ENCODE results near the gene FAF1.

Gene FAF1

DNA sequence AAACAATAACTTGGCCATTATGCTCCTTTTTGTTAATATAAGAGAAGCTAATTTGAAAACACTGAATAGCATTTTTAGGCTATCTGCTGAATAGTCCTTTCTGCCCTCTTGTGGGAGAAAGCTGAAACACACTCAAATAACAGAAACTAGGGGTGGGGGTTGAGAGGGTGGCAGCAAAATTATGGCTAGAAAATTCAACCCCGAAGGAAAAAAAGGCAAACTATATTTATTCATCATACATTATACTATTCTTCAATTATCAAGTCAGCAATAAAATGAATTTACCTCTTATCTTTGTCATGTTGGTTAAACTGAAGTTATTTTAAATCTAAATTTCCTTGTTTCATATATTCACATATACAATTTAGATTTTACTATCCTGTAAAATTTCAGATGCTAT is 255.9 kb downstream of the FAF1 start:
- DNase-seq (ENCODE audit: low spot score) = peak; percentile 41
- TF ChIP-seq, protein P1, sequence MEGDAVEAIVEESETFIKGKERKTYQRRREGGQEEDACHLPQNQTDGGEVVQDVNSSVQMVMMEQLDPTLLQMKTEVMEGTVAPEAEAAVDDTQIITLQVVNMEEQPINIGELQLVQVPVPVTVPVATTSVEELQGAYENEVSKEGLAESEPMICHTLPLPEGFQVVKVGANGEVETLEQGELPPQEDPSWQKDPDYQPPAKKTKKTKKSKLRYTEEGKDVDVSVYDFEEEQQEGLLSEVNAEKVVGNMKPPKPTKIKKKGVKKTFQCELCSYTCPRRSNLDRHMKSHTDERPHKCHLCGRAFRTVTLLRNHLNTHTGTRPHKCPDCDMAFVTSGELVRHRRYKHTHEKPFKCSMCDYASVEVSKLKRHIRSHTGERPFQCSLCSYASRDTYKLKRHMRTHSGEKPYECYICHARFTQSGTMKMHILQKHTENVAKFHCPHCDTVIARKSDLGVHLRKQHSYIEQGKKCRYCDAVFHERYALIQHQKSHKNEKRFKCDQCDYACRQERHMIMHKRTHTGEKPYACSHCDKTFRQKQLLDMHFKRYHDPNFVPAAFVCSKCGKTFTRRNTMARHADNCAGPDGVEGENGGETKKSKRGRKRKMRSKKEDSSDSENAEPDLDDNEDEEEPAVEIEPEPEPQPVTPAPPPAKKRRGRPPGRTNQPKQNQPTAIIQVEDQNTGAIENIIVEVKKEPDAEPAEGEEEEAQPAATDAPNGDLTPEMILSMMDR (IDR thresholded peaks at IDR 0.05; ENCODE audit: extremely low read depth, missing control alignments) = peak; percentile 59

DNA sequence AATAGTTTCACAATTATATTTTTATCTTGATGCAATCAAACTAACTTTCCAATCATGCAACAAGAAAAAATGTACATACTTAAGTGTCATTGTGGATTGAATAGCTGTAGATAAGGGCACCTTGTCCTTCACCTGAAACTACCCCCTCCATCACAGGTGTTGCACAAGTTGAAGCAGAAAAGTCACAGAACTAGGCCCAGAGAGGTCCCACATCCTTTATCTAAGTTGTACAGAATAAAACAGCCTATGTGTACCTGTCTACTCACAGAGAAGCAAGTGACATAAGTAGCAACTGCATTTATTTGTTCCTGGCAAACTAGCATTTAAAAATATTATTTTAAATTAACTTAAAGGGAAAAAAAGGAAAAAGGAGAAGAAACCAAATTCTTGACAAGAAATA is 256.8 kb downstream of the FAF1 start:
- DNase-seq (ENCODE audit: low spot score) = no peak

DNA sequence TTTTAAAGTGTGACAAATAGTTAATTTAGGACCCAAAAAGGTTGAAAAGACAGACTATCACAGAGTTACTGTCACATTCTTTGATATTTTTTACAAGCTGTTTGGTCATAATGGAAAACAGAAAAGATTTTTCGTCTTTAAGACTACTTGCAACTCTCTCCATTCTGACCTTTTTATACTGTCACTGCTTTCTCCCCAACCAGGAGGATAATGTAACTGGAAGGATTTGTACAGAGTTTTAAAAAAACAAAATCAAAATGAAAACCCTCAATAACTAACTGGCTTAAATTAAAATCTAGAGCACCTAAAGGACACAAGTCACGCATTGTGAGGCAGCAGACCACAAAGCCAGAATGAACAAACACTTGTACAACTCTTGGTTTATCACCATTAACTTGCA is 257.7 kb downstream of the FAF1 start:
- DNase-seq (ENCODE audit: low spot score) = no peak
- TF ChIP-seq, protein P1 (IDR thresholded peaks at IDR 0.05; ENCODE audit: extremely low read depth, missing control alignments) = no peak

More for the DNA sequence above, 256.8 kb downstream of the FAF1 start:
- TF ChIP-seq, protein P1 (IDR thresholded peaks at IDR 0.05; ENCODE audit: extremely low read depth, missing control alignments) = no peak

DNA sequence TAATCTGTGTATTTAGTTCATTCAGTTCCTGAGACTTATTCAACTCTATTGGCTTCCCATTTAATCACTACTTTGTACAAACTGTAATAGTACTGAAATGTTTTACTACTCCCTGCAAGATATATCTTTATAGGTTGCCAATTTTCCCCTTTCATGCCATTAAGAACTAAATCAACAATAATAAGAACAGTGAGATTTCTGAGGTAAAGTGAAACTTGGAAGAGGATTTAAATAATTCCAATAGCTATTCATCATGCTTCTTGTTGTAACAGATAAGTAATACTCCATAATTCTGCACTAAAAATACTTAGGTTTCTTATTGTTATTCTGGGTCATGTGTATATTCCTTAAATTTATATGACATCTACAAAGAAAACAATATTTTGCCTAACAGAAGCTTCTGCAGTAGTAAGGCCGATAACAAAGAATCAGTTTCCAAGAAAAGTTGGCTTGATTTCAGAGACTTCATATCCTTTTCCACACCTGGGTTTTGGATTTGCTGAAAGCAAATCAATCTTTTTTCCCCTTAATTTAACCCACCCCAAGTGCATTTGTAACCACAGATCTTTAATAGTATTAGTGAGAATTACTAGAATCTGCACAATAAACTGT is 258.3 kb downstream of the FAF1 start:
- TF ChIP-seq, protein P1 (IDR thresholded peaks at IDR 0.05; ENCODE audit: extremely low read depth, missing control alignments) = no peak
- DNase-seq (ENCODE audit: low spot score) = no peak

DNA sequence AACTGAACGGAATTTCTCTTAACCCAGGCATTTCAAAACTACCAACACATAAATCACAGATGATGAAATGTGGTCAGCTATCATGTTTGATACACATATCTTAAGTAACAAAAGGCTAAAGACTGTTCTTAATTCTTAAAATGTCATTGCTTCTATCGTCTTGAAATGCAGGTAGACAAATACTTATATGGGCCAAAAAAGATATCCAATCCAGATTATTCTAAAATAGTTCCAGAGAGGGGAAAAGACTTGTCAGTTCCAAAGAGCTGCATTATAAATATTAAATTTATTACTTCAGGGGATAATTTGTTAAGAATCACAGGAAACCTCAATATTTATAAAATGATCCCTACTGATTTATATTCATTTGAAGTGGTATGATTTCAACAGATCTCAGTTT is 259.4 kb downstream of the FAF1 start:
- no peak for DNase-seq (ENCODE audit: low spot score)
- TF ChIP-seq, protein P1 (IDR thresholded peaks at IDR 0.05; ENCODE audit: extremely low read depth, missing control alignments) = no peak

DNA sequence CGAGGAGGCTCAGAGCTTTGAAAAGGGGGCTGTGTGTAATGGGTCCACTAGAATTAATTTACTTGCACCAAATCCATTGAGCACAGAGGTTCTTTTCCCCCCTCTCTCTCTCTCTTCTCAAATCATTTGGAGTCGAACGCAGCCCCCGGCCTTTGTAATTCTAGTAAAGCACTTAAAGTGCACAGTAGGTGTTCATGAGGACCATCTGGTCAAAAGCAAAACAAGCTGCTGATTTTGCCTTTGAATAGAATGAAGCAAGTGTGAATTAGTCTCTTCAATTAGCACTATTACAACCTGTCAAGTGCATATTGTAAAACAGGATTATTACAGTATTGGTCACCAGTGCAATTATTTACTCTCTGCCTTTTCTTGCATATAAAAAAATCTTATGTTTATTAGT is 259.9 kb downstream of the FAF1 start:
- DNase-seq (ENCODE audit: low spot score) = no peak

DNA sequence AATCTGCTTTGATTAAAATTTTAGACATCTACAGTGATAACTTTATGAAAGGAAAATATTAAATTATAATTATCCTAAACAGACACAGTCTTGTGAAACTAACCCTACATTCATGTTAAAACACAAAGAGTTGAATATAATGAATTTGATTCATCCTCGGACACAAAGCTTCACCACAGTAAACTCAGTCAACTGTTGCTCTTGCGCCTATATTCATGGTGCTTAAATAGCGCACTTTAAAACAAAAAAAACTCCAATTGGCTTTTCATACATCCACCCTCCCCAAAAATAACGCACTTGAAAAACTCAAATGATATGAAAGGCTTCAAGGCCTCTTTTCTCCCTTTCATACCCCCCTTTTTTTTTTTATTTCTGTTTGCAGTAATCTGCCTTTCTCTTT is 260.3 kb downstream of the FAF1 start:
- TF ChIP-seq, protein P1 (IDR thresholded peaks at IDR 0.05; ENCODE audit: extremely low read depth, missing control alignments) = no peak
- DNase-seq (ENCODE audit: low spot score) = no peak

More for the DNA sequence above, 259.9 kb downstream of the FAF1 start:
- TF ChIP-seq, protein P1 (IDR thresholded peaks at IDR 0.05; ENCODE audit: extremely low read depth, missing control alignments) = no peak

Data from GM20000 (cell line).